Mammary epithelial cell (primary cell): ENCODE measurements around the gene WDR89.

Experiments
- EZH2 ChIP-seq: IDR thresholded peaks from 2 replicates; pipeline ENCODE4 v1.6.1; 2012; ENCODE audit warnings: low read length, inconsistent platforms, borderline replicate concordance
- TF ChIP-seq, protein P1 (sequence below), 2 donors: IDR thresholded peaks in 1 of 2; conservative IDR thresholded peaks in 1 of 2; 2 replicates each; pipeline ENCODE4 v1.5.1; 2011 to 2012; ENCODE audit warnings: inconsistent platforms in 2 of 2, low read length in 2 of 2, mild to moderate bottlenecking in 2 of 2, control low read depth in 1 of 2, low read depth in 1 of 2; ENCODE audit not compliant: insufficient read depth in 1 of 2; ENCODE audit errors: extremely low read depth in 1 of 2

DNA sequence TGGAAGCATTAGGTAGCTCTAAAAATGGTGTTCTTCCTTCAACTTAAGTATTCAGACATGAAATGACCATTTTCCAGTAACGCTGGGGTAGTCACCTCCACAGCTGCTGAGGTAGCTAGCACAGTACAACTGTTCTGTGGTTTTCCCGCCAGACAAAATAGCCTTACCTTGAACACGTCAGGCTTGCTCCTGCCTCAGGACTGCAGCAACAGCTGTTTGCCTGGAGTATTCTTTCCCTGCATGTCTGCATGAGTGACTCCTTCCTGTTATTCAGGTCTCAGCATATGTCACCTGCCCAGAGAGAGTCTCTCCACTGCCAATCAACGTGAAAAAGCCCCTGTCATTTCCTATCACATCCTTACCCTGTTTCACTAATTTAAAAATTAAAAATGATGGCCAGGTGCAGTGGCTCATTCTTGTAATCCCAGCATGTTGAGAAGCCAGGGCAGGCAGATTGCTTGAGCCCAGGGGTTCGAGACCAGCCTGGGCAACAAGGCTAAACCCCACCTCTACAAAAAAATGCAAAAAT is 37.9 kb downstream of the WDR89 start:
- no peak for TF ChIP-seq EZH2
- TF ChIP-seq, protein P1, sequence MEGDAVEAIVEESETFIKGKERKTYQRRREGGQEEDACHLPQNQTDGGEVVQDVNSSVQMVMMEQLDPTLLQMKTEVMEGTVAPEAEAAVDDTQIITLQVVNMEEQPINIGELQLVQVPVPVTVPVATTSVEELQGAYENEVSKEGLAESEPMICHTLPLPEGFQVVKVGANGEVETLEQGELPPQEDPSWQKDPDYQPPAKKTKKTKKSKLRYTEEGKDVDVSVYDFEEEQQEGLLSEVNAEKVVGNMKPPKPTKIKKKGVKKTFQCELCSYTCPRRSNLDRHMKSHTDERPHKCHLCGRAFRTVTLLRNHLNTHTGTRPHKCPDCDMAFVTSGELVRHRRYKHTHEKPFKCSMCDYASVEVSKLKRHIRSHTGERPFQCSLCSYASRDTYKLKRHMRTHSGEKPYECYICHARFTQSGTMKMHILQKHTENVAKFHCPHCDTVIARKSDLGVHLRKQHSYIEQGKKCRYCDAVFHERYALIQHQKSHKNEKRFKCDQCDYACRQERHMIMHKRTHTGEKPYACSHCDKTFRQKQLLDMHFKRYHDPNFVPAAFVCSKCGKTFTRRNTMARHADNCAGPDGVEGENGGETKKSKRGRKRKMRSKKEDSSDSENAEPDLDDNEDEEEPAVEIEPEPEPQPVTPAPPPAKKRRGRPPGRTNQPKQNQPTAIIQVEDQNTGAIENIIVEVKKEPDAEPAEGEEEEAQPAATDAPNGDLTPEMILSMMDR (conservative IDR thresholded peaks at IDR 0.05 in 1 of 2, IDR thresholded peaks at IDR 0.05 in 1 of 2; ENCODE audit: extremely low read depth in 1 of 2, insufficient read depth in 1 of 2, low read depth in 1 of 2, low read length in 2 of 2), result no peak
